MM.1S (cell line): ENCODE measurements around the gene HDDC3.

Experiments used
- EZH2 ChIP-seq: fragments of 300-600 bp; sonication (generic); optimal IDR thresholded peaks from 2 replicates; pipeline ENCODE3; 2017; ENCODE audit warnings: low read depth, mild to moderate bottlenecking, antibody characterized with exemption, low read length, mixed read lengths
- EZH2phosphoT487 ChIP-seq: fragments of 300-600 bp; sonication (generic); IDR thresholded peaks from 2 replicates; pipeline ENCODE4 v1.6.1; 2018; ENCODE audit warnings: antibody characterized with exemption, low read length
- TF ChIP-seq, protein P1 (sequence below): fragments of 300-600 bp; sonication (generic); IDR thresholded peaks from 2 replicates; pipeline ENCODE4 v1.5.1; 2016; ENCODE audit warnings: antibody characterized with exemption, low read length, mixed read lengths

DNA sequence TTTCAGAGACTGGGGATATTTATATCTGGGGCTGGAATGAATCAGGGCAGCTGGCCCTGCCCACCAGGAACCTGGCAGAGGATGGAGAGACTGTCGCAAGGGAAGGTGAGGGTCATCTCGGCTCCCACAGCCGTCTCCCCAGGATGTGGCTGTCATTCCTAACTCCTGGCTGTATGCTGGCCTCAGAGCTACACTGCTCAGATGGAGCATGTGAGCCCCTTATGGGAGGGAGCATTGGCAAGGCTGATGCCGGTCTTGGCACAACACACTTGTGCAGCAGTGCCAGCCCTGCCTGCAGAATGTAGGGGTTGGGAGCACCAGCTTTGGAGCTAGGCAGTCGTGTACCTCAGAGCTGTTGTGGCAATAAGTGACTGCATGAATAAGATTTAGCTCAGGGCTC lies 27.5 kb upstream of the HDDC3 start:
- TF ChIP-seq, protein P1, sequence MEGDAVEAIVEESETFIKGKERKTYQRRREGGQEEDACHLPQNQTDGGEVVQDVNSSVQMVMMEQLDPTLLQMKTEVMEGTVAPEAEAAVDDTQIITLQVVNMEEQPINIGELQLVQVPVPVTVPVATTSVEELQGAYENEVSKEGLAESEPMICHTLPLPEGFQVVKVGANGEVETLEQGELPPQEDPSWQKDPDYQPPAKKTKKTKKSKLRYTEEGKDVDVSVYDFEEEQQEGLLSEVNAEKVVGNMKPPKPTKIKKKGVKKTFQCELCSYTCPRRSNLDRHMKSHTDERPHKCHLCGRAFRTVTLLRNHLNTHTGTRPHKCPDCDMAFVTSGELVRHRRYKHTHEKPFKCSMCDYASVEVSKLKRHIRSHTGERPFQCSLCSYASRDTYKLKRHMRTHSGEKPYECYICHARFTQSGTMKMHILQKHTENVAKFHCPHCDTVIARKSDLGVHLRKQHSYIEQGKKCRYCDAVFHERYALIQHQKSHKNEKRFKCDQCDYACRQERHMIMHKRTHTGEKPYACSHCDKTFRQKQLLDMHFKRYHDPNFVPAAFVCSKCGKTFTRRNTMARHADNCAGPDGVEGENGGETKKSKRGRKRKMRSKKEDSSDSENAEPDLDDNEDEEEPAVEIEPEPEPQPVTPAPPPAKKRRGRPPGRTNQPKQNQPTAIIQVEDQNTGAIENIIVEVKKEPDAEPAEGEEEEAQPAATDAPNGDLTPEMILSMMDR: no peak
- no peak for TF ChIP-seq EZH2
- no peak for TF ChIP-seq EZH2phosphoT487
